NCI-H128 (cell line): Measurements from ENCODE around the gene ZC3H7A.

ENCODE experiments used
- DNase-seq: peaks from one replicate; lab custom pipeline; 2025; ENCODE audit not compliant: unreplicated experiment; lab: John Stamatoyannopoulos, UW

ZC3H7A gene

GRCh38 chr16:11737713-11738112, 59.3 kb downstream of the ZC3H7A start:
- no peak for DNase-seq

- DNase-seq: no peak
Observed at GRCh38 chr16:11736903-11737302, 60.2 kb downstream of the ZC3H7A start.

- DNase-seq: no peak
Observed at GRCh38 chr16:11735787-11736186, 61.3 kb downstream of the ZC3H7A start.

GRCh38 chr16:11734653-11735043, 62.4 kb downstream of the ZC3H7A start:
- DNase-seq: no peak

DNA sequence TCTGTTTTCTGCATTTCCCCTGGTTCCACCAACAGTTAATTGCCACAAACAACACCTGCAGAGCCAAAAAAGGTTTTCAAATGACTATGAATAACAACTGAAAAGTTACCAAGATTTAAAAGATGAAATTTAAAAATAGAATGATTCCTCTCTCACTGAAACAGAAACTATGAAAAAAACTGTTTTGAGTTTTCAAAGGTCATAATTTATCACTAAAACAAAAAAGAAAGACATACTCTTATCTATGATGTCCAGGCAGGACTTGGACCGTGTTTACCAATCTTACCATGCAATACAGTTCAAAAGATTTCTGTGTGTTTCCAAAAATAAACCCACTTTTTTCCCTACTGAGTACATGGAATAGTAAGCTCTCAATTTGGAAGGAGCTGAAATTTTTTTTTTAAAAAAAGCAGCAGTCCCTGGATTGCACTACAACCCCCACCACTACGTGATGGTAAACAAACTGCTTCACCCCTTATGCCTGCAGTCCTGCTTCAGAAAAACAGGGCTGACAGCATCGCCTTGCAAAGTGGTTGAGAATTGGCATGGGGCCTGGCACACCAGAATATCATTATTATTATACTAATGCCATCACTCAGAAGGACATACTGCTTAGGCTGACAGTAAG, 62.9 kb downstream of the ZC3H7A start:
- no peak for DNase-seq

DNA sequence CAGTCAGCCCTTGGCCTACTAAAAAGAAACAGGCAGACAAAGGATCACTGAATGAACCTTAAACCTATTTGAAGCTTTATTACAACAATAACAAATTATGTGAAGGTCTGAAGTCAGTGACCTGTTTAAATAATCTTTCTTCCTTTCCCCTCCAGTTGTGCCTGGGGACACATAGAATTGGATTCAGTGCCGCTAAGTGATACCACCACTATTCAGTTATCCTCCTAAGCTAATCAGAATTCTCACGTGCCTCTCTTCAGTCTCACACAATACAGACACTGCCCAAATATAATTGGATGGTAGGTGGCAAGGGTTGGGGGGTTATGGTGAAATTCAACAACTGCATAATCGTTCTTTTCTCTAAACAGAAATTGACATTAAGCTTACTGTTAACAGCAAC, 65.8 kb downstream of the ZC3H7A start:
- no peak for DNase-seq

DNA sequence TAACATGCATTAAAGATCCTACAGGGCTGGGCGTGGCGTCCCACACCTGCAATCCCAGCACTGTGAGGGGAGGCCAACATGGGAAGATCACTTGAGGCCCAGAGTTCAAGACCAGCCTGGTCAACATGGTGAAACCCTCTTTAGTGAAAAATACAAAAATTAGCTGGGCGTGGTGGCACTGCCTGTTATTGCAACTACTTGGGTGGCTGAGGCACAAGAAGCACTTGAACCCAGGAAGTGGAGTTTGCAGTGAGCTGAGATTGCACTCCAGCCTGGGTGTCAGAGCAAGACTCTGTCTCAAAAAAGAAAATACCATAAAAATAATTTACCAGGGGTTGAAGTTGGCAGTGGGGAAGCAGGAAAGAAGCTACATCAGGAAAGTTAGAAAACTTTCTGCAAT, 67.3 kb downstream of the ZC3H7A start:
- no peak for DNase-seq

DNA sequence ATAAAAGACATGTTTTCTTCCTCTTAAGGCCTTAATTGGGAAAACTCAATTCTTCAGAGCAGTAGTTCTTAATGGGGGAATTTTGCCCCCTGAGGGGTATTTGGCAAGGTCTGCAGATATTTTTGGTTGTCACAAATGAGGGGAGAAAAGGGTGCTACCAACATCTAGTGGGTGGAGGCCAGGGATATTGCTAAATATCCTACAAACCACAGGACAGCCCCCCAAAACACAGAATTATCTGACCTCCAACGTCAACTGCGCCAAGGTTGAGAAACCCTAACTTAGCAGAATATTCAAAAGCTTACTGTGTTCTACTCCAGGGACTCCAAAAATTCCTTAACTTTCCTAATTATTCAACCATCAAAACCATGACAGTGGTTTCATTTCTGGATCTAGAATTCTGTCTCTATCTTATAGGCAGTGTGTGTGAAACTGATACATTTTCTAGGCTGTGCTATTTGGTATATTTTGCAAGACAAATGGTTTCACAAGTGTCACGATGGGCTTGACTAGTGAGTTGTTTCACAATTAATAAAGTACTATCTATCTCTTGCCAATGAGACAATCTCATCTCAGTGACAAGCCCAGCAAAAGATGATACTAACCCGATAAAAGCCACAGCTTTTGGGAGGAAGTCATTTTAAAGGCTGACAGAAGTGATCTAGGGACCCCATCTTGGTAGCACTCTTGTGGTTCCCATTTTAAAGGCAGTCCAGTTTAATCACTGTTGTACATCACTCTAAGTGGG, 69.1 kb downstream of the ZC3H7A start:
- DNase-seq: no peak

GRCh38 chr16:11726008-11726407, 71.0 kb downstream of the ZC3H7A start:
- DNase-seq: no peak

GRCh38 chr16:11725457-11725856, 71.6 kb downstream of the ZC3H7A start:
- no peak for DNase-seq

- no peak for DNase-seq
Observed at GRCh38 chr16:11722468-11722808, 74.6 kb downstream of the ZC3H7A start.

GRCh38 chr16:11721781-11722467, 75.1 kb downstream of the ZC3H7A start:
- no peak for DNase-seq

DNA sequence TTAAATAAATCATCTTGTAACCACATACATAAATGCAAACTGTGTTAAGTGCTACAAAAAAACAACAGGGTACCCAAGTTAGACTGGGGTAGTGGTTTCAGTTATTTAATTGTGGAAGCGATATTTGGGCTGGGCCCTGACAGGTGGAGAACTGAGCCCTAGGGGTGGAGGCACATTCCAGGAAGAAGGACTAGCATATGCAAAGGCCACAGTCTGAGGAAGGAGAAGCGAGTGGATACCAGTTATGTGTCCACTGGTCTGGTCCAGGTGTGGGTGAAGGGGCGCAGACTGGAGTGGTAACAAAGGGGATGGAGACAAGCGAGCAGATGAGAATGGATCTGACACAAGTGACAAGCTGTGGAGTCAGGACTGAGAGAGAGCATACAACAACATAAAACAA, 77.3 kb downstream of the ZC3H7A start:
- no peak for DNase-seq

- no peak for DNase-seq
Observed at GRCh38 chr16:11719171-11719570, 77.9 kb downstream of the ZC3H7A start.

- no peak for DNase-seq
Observed at GRCh38 chr16:11717811-11718210, 79.2 kb downstream of the ZC3H7A start.

GRCh38 chr16:11716336-11716735, 80.7 kb downstream of the ZC3H7A start:
- DNase-seq: no peak

DNA sequence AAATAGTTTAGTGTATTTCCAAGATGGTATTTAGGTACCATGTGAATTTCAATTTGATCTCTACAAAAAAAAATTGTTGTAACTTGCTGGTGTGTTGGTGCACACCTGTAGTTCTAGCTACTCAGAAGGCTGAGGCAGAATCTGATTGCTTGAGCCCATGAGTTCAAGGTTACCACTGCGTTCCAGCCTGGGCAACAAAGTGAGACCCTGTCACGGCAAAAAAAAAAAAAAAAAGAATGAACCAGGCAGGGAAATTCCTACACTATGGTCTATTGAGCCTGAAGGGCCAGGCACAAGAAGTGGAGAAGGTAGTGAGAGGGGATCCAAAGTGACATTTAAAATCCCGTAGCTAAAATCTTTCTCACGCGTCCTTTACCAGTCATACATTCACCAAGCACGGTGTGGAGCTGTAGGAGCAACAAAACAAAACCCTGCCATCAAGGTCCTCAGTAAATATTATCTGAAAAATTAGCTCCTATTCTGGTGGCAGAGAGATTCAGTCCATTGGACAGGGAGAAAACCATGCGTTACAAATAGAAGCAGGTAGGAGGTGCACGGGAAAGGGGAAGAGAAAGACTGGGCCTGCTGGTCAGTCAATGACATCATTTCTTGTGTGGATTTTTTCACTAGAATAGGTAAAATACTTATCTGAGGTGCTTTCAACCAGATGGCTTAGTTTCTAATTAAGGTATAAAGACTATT, 81.7 kb downstream of the ZC3H7A start:
- DNase-seq: no peak

DNA sequence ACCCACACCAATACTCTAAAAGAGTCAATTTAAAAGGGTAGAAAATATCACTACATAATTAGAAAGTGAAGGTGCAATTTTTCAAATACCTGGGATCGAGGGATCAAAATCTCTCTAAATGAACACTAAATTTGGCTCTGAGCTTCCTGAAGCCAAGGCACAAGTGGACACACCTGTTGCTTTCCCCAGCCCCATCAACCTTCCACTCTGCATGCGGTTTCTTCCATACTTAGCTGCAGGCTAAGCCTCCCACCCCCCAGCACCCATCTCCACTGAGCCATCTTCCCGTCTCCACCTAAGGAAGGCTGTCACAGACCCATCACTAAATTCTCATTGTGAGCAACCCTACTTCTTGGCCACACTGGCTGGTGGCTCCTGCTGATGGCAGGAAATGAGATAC, 84.9 kb downstream of the ZC3H7A start:
- no peak for DNase-seq

- DNase-seq: no peak
Observed at GRCh38 chr16:11711662-11712061, 85.4 kb downstream of the ZC3H7A start.

DNA sequence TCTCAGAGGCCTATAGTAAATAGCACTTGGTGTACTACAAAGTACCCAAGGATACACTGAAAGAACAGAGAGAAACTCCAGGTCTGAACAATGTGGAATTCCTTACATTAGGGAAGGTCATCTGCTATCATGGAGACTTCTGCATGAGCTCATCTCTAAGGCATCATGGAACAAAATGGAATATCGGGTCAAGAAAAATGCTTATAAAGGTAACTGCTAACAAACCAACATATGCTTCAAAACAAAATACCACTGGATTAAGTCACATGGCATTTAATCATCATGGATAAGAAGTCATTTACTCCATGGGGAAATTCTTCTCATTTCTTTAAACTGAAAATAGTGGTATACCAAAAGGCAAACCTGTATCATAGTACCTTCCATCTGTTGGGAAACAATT, 88.6 kb downstream of the ZC3H7A start:
- DNase-seq: no peak

- no peak for DNase-seq
Observed at GRCh38 chr16:11707679-11708197, 89.3 kb downstream of the ZC3H7A start.
